Hindlimb muscle (tissue), 1 donor: ENCODE data around the gene APBA3. TPM values are rescaled to one million over a fixed set of nuclear protein-coding genes. Genes with fewer than 3 reads are reported as not detected.

Source experiments
- DNase-seq: peaks from one replicate; pipeline ENCODE4 v3.0.0-alpha.2; 2013
- polyA plus RNA-seq: library from polyadenylated mRNA; unstranded; fragments of 120-200 nt; gene quantifications from one replicate; pipeline ENCODE4 v1.2.1, GENCODE V29; 2013; ENCODE audit not compliant: insufficient read length

The APBA3 gene, protein sequence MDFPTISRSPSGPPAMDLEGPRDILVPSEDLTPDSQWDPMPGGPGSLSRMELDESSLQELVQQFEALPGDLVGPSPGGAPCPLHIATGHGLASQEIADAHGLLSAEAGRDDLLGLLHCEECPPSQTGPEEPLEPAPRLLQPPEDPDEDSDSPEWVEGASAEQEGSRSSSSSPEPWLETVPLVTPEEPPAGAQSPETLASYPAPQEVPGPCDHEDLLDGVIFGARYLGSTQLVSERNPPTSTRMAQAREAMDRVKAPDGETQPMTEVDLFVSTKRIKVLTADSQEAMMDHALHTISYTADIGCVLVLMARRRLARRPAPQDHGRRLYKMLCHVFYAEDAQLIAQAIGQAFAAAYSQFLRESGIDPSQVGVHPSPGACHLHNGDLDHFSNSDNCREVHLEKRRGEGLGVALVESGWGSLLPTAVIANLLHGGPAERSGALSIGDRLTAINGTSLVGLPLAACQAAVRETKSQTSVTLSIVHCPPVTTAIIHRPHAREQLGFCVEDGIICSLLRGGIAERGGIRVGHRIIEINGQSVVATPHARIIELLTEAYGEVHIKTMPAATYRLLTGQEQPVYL
- 20.4 TPM for polyA plus RNA-seq

DNA sequence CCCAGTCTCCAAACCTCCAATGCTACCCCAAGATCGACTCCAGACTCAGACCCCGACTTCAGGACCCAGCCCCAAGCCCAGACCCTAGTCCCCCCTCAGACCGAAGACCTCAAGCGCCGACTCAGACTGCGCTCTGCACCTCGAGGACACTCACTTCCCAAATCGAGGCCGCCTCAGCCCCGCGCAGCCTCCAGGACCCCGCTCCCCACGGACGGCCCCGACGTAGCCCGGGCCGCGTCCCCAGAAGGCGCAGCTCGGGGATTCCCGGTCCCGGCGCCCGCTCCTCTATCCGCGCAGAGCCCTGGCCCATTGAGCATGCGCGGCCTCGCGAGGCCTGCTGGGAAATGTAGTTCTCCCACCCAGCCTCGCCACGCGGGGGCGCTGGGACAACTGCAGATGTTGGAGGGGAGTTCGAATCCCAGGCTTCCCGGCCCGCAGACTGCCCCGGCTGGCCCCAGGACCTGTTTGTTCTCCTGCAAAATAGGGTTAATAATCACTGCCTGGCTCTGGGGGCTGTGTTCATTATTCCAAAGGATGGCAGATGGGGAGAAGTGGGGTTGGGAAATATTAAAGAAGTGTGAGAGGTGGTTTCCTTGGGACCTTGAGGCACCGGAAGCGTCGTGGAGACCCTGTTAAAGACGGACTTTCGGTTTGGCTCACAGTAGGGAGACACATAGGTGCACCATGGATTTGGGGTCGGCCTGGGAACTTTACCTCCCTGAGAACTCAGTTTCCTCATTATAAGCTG is at the start of gene APBA3:
TSS of gene APBA3 (minus strand) at position 311 of the 748 bp plus-strand sequence. CDS start 1,428 bp downstream, outside the sequence.
- peak; percentile 92 for DNase-seq

DNA sequence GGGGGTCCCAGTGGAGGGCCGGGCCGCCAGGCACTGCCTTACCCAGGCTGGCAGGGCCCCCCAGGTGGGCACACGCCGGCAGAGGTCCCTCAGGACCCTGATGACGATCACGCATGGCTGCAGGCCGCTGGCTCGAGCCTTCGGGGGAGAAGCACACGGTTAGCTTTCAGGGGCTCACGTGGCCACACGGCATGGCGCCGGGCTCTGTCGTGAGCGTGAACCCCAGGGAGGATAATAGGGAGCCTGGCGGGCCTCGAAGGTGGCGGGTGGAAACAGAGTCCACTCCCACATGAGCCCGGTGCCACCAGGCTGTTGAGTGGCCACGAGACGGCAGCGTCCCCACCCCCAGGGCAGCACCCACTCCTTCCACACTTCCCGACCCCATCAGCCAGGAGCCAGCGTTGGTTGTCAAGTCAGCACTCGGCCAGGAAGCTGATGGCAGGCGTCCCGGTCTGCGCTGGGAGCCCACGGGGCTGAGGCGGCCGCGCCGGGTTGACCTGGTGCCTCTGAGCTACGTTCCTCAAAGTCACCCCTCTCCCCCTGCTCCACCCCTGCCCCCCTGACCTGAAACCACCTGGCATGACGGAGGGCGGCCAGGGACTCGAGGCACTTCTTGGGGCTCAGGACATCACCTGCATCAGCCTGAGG is 49.3 kb upstream of the APBA3 start:
- DNase-seq = no peak

DNA sequence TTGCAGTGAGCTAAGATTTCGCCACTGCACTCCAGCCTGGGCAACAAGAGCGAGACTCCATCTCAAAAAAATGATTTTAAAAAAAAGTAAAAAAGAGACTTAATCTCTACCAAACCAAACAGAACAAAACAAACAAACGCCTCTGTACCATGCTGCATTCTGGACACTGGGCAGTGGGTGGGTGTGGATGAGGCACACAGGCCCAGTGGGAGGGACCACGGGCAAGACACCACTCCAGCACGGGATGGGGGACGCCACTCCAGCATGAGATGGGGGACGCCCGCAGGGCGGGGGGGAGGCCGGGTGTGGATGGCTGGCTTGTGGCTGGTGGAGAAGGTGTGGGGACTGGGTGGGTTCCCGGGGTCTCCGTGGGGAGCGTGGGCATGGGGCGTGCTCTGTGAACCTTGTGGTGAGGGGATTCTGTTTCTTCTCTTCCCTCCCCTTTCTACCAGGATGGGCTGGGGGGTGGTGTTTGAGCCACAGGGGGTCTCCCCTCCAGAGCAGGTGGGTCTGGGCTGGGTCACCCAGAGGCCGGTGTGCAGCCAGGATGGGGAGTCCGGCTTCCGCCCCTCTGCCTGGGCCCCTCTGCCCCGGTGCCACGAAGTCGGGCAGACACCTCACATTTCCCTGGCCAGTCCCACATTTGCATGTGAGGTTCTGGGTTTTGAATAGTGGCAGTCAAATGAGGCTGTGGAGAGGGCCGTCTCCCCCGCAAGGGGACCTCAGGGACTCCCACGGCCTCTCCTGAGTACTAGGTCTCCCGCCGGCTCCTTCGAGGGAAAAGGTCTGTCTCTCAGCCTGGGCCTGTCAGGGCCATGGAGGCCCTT is 48.6 kb upstream of the APBA3 start:
- no peak for DNase-seq

DNA sequence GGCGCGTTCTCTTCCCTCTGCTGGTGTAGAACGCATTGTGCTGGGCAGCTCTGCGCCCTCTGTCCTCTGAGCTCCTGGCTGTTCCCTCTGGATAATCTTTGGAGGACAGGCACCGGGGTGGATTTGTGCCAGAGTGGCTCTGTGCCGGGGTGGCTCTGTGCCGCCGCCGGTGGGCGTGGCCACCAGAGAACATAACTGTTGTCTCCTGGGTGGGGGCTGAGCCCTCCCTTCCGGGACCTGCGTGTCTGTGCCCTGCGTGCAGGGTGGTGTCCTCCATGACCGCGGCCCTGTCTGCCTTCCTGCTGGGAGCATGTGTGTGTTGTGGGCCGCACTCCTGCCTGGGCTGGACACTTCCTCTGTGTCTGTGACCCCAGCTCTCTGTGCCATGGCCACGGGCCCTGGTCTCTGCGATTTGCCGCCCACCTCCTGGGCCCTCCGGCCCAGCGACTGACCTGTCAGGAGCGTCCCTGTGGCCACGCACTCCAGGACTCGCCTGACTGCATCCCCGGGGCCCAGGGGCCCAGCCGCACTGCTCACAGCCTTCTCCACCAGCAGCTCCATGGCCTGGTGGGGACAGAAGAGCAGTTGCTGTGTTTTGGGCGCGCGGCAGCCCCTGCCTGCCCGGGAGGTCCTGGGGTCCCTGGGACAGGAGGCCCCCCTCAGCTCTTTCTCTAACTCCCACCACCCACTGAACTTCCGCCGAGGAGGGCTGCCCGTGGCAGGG is 47.1 kb upstream of the APBA3 start:
- DNase-seq = no peak

DNA sequence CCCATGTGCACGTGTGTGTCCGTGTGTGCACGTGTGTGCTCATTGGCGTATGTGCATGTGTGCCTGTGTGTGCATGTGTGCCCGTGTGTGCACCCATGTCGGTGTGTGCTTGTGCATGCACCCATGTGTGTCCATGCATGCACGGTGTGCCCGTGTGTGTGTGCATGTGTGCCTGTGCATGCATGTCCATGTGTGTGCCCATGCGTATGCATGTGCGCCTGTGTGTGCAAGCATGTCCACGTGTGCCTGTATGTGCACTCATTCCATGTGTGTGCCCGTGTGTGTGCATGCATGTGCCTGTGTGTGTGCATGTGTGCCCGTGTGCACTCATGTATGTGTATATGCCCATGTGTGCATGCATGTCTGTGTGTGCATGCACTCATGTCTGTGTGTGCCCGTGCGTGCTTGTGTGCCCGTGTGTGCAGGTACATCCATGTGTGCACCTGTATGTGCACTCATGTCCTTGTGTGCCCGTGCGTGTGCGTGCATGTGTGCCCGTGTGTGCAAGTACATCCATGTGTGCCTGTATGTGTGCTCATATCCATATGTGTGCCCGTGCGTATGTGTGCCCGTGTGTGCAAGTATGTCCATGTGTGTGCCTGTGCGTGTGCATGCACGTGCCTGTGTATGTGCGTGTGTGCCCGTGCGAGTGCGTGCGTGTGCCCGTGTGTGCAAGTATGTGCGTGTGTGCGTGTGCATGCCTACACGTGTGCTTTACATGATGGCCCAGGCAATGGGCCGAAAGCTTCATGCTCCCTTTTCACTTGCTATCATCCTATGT is 46.3 kb upstream of the APBA3 start:
- no peak for DNase-seq

DNA sequence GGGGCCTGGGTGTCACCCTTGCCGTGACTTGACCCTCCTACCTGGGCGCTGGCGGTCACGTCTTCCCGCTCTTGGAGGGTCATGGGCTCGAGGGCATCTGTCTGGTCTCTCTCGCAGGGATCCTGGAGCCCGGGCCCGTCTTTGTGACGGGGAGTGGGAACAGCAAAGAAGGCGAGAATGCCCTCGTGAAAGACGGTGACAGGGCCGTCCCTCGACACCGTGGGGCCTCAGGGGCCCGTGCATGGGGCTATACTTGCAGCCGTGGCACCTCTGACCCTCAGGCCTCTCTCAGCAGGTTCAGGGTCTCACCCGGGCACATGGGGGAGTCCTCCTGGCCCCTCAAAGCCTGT is 45.6 kb upstream of the APBA3 start:
- DNase-seq = no peak

DNA sequence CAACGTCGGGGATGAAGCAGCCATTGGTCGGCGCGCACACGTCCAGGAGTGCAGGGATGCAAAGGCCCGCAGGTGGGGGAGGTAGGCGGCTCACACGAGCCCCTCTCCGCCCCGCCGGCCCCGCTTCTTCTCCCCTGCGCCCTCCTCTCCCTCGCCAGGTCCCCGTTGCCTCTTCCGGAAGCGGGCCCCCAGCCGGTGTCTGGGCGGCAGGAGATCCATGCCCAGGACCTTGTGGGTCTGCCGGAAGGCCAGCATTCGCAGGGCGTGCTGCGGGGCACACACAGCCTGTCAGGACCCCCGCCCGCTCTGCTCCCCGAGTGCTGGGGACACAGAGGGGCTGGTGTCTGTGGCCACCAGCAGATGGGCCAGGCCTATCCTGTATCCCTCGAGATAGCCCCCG is 44.4 kb upstream of the APBA3 start:
- no peak for DNase-seq

DNA sequence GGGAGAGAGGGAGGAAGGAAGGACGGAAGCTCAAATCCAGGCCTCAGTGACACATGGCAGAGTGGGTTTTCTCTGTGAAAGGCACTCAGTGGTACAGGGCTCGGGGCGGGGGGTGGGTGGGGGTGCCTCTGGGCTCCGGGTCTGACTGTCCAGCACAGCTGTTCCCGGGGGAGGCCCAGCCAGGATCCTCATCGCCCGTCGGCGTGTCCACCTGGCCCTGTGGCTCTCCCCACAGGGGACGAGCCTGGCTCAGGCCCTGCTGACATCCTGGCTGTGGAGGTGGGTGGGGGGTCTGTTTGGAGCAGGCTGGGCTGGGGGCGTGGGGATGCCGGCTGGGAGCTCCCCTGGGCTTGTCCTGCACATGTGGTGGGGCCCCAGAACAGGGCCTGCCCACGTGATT is 42.9 kb upstream of the APBA3 start:
- no peak for DNase-seq

DNA sequence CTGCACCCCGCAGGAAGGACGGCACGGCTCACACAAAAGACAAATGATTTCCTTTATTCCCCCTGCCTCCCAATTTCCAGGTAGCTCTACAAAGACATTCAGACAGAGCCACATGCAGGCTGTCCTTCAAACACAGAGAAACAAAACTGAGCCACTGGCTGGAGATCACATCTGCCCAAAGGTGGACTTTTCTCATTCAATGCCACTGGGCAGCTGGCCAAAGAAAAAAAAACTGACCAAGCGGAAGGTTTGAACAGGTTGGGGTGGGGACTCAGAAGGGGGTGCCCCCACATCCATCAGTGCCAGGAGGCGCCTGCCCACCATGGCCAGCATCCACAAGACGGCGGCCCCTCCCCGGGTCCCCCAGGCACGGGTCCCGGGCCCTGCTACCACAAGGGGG is 42.5 kb upstream of the APBA3 start:
- no peak for DNase-seq

DNA sequence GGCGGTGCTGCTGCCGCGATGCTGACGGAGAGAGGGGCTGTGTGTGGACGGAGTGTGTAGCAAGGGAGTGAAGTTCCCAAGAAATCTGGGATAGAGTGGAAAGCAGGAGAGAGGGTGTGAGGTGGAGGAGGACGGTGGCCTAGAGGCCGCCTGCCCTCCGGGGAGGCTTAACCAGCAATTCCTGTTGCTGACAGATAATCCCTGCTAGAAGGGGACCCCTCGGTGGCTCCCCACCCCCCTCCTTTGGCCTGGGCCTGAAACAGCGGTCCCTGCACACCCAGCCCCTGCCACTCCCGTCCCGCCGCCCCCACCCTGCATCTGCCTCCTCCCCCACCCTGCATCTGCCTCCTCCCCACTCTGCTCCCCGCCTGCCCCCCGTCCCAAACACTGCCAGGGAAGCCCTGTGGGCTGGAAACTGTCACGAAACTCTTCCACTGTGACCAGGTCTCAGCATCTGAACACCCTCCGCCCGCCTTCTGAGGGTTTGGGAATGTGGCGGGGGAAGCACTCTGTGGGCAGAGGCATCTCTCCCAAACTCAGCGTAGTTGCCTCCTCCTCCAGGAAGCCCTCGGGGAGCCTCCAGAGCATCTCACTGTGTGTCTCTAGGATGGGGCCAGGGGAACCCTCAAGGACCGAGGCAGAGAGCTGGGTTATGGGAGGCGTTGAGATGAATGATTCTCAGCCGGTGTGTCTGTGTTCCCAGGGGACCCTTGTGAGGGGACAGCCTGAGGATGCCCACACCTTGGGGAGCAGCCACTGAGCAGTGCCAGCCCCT is 41.8 kb upstream of the APBA3 start:
- DNase-seq = no peak

DNA sequence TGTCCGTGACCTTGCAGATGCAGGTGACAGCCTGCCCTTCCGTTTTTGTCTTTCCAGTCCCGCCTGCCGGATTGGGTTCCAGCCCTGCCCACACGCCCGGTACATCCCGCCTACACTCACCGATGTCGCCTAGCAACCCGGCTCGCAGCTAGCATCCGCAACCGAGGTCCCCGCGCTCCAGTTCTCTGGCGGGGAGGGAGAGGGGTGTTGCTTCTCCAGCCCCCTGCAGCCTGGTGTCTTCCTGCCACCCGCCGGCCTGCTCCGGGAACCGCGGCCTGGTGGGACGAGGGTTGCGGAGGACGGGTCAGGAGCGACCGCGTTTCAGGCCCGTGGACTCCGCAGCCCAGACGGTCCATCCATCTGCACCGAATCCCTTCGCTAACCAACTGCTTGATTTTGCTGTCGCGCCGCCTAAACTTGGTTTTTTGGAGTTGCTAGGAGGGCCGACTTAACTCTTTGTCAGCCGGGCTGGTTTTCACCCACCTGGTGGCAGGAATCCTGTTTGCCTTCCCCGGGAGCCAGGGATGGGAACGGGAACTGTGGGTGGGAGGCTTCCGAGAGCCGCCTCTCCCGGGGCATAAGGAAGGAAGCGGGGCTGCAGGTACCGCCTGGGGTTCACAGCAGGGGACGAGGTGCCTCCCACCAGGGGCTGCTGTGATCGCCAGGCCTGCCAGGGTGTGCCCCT is 40.1 kb upstream of the APBA3 start:
- DNase-seq = peak; percentile 49

DNA sequence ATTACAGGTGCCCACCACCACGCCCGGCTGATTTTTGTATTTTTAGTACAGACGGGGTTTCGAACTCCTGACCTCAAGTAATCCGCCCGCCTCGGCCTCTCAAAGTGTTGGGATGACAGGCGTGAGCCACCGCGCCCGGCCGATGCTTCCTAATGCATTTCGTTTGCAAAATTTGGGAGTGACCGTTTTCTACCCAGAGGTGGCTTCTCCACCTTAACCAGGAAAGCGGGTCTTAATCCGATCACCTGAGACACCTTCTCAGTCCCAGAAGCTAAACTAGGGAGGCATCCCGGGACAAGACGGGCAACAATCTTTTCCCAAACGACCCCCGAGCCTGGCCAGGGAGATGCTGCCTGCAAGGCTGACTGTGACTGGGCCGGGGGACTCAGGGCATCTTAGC is 39.5 kb upstream of the APBA3 start:
- no peak for DNase-seq

DNA sequence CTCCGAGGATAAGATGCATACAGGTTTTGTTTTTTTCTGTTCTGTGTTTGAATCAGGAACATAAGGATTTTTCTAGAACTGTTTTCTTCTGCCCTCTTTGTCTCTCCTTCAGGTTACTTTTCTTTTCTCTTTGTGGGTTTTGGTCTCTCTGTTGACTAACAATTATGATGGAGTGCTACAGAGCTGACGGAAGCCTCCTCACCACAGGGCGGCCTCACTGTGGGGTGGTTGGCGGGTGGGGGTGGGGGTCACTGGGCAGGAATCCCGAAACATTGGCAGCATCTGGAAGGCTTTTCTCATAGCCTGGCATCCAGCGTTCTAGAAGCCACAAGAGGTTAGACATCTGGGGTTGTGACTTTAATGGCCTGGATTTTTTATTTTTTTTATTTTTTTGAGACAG is 36.6 kb upstream of the APBA3 start:
- DNase-seq = no peak

DNA sequence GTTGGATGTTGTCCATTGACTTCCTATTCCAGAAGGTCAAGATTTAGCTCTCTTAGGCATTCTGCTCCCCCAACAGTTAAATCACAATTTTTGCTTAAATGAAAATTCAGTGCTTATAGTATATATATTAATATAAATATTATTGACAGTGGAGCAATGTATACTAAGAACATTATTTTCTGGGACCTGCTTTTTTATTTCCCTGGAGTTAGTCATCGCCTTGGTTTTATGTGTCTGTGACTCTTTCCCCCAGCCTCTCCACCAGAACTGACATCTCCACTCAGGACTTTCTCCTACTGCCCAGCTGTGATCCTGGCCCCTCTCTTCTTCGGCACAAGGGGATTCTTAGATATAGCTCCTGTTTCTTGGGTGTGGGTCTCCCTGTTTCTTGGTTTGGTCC is 34.9 kb upstream of the APBA3 start:
- DNase-seq = no peak

DNA sequence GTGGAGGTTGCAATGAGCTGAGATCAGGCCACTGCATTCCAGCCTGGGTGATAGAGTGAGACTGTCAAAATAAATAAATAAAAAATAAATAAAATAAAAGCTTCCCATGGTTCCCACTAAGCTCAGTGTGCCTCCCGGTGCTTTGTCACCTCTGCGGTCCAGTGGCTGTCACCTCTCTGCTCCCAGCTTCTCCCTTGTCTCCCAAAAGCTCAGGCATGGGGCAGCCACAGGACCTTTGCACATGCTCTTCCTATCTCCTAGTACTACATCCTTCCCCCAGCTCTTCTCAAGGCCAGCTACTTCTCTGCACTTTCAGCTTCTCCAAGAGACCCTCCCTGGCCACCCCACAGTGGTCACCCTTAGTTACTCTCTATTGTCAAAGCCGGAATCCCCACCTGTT is 32.3 kb upstream of the APBA3 start:
- no peak for DNase-seq

DNA sequence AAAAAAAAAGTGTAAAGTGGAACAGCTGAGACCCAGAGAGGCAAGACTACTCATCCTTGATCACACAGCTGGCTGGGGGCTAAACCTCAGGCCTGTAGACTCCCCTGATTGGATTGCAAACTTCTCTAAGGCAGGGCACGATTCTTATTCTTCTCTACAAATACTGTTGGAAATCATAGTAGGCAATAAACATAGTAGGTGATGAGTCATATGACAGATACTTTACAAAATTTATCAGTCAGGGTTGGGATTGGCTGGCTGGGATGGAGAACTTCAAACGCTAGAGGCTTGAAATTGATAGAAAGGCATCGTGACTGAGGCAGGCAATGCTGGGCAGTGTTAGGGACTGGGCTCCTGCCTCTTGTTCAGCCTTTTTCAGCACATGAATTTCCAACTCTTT is 30.6 kb upstream of the APBA3 start:
- DNase-seq = no peak

DNA sequence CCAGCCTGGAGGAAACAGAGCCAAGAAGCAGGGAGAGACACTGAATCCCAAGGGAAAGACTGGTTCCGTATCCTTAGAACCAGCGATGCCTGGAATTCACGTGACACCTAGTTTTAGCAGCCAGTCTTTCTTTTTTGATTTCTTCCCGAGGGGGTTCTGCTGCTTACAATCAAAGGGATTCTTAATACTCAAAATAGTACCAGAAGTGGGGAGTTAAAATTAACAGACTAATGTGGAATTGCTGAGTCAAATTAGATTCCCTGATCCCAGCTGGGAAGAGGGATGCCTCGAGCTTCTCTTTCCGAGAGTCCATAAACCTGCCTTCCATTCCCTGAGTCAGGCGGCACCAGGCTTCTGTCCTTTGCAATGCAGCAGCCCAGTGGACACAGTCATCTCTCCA is 29.4 kb upstream of the APBA3 start:
- no peak for DNase-seq

DNA sequence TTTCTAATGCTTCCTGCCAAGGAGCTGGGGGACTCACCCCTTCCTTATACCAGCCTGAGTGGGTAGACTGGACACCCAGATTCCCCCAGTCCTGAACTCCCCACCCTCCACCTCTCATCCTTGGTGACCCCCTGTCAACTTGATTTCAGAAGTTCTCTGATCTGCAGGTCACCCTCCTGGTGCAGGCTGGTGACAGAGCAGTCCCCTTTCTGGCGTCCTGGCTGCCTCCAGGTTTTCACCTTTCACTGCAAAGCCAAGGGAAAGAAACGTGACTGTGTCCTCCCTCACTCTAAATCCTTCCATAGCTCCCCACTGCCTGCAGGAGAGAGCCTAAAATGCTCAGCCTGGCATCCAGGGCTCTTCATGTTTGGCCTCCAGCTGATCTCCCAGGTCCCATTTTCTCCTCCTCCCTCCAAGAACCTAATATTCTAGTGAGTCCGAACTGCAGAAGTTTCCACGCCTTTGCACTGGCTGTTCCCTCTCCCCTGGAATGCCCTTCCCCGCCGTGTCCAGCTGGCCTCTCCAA is 28.8 kb upstream of the APBA3 start:
- no peak for DNase-seq
